Loucy (cell line): ENCODE measurements around the gene ABAT.

ENCODE experiments used
- H2AFZ ChIP-seq: fragments of 200-600 bp; sonication (generic); 2 replicates; pipeline ENCODE4 v1.6.0; 2016; ENCODE audit warnings: antibody characterized with exemption, mild to moderate bottlenecking, low read length, moderate library complexity
- H3F3A ChIP-seq: fragments of 200-600 bp; 2 replicates; pipeline ENCODE4 v1.6.0; 2016; ENCODE audit warnings: antibody characterized with exemption, low read depth, mild to moderate bottlenecking
- H3K27me3 ChIP-seq: fragments of 200-600 bp; sonication (generic); 2 replicates; pipeline ENCODE4 v1.6.1; 2014; ENCODE audit warnings: low read length, mild to moderate bottlenecking; ENCODE audit not compliant: insufficient read depth, poor library complexity, severe bottlenecking
- H3K36me3 ChIP-seq: fragments of 200-600 bp; sonication (generic); 2 replicates; pipeline ENCODE4 v1.6.1; 2016; ENCODE audit warnings: low read length; ENCODE audit not compliant: insufficient read depth
- H3K4me1 ChIP-seq: fragments of 200-600 bp; sonication (generic); 2 replicates; pipeline ENCODE4 v1.5.1; 2014; ENCODE audit warnings: low read length, mild to moderate bottlenecking; ENCODE audit not compliant: insufficient read depth, poor library complexity, severe bottlenecking
- H3K4me2 ChIP-seq: fragments of 200-600 bp; sonication (generic); 2 replicates; pipeline ENCODE4 v1.6.0; 2014; ENCODE audit warnings: antibody characterized with exemption, low read length, low read depth, mild to moderate bottlenecking; ENCODE audit not compliant: poor library complexity, severe bottlenecking
- H3K4me3 ChIP-seq: fragments of 200-600 bp; sonication (generic); 2 replicates; pipeline ENCODE4 v1.5.1; 2014; ENCODE audit warnings: low read length, mild to moderate bottlenecking, mixed read lengths; ENCODE audit not compliant: poor library complexity, severe bottlenecking
- H3K79me2 ChIP-seq: fragments of 200-600 bp; sonication (generic); 2 replicates; pipeline ENCODE4 v1.6.1; 2014; ENCODE audit warnings: low read length; ENCODE audit not compliant: insufficient read depth
- H3K9ac ChIP-seq: fragments of 200-600 bp; sonication (generic); 2 replicates; pipeline ENCODE4 v1.6.0; 2014; ENCODE audit warnings: mild to moderate bottlenecking, low read depth, low read length, moderate library complexity; ENCODE audit not compliant: poor library complexity, severe bottlenecking
- H3K9me2 ChIP-seq: fragments of 200-600 bp; sonication (generic); replicated peaks from 2 replicates; pipeline ENCODE4 v1.6.1; 2016; ENCODE audit warnings: low read depth, low read length, mixed read lengths
- H3K9me3 ChIP-seq: fragments of 200-600 bp; sonication (generic); 2 replicates; pipeline ENCODE4 v1.6.1; 2014; ENCODE audit warnings: mild to moderate bottlenecking, antibody characterized with exemption, low read length, low read depth; ENCODE audit not compliant: insufficient read depth
- H4K20me1 ChIP-seq: fragments of 200-600 bp; sonication (generic); 2 replicates; pipeline ENCODE4 v1.6.0; 2014; ENCODE audit warnings: antibody characterized with exemption, low read length, mild to moderate bottlenecking; ENCODE audit not compliant: insufficient read depth, poor library complexity, severe bottlenecking
- CTCF ChIP-seq: fragments of 200-600 bp; sonication (generic); conservative IDR thresholded peaks from 2 replicates; pipeline ENCODE4 v1.5.1; 2014; ENCODE audit warnings: mild to moderate bottlenecking, antibody characterized with exemption, low read length
- EZH2phosphoT487 ChIP-seq: fragments of 200-600 bp; IDR thresholded peaks from 2 replicates; pipeline ENCODE4 v1.6.1; 2018; ENCODE audit warnings: antibody characterized with exemption, mild to moderate bottlenecking, moderate library complexity, borderline replicate concordance

ABAT gene

GRCh38 chr16:8763899-8764298 lies 89.5 kb downstream of the ABAT start:
- Histone ChIP-seq H3K27me3 (no peaks in the 10 kb centered on the region), H3K9me3 (no peaks in the 10 kb centered on the region), H3K4me3 (no peak overlapping the region), H3K4me1 (no peaks in the 10 kb centered on the region), H3K36me3 (no peaks in the 10 kb centered on the region), H2AFZ (no peak overlapping the region), H4K20me1 (no peaks in the 10 kb centered on the region), H3K79me2 (no peaks in the 10 kb centered on the region), H3K9ac (no peak overlapping the region), H3K4me2 (no peak overlapping the region), H3K9me2 (no peaks in the 10 kb centered on the region), H3F3A (no peaks in the 10 kb centered on the region)
- TF ChIP-seq EZH2phosphoT487: no peak
- TF ChIP-seq CTCF: no peak

DNA sequence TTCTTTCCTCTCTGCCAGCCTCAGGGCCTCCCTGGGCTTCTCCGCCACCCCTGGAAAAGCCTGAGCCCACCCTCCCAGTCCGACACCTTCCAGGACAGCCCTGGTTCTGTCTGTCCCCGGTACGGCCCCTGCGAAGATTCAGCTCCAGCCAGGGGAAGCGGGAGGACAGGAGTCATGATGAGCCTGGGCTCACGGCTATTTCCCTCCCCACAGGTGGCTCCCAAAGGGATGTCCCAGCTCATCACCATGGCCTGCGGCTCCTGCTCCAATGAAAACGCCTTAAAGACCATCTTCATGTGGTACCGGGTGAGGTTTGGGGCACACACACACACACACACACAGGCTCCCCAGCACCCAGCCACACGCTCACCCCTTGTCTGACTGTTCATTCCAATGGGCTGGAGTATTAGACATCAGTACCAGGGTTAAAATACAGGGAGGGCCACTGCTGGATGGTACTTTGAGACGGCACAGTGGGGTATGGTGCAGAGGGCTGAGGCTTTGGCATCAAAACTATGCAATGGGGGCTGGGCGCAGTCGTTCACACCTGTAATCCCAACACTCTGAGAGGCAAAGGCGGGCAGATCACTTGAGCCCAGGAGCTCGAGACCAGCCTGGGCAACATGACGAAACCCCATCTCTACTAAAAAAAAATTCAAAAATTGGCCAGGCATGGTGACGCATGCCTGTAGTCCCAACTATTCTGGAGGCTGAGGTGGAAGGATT lies 90.3 kb downstream of the ABAT start:
- Histone ChIP-seq H3K9me2 (no peaks in the 10 kb centered on the region), H3K79me2 (no peaks in the 10 kb centered on the region), H4K20me1 (no peaks in the 10 kb centered on the region), H3K36me3 (no peaks in the 10 kb centered on the region), H3K9me3 (no peaks in the 10 kb centered on the region), H3F3A (no peaks in the 10 kb centered on the region), H2AFZ (no peak overlapping the region), H3K9ac (no peak overlapping the region), H3K4me2 (no peak overlapping the region), H3K4me1 (no peaks in the 10 kb centered on the region), H3K4me3 (no peak overlapping the region), H3K27me3 (no peaks in the 10 kb centered on the region)
- TF ChIP-seq CTCF: no peak
- TF ChIP-seq EZH2phosphoT487: no peak

- no peaks in the 10 kb centered on the region for H3K4me1 ChIP-seq
- H3K36me3 ChIP-seq: no peaks in the 10 kb centered on the region
- H3F3A ChIP-seq: no peaks in the 10 kb centered on the region
- H3K4me3 ChIP-seq: no peak overlapping the region
- H3K27me3 ChIP-seq: no peaks in the 10 kb centered on the region
- no peaks in the 10 kb centered on the region for H3K9me3 ChIP-seq
- no peaks in the 10 kb centered on the region for H3K79me2 ChIP-seq
- no peak overlapping the region for H3K4me2 ChIP-seq
- no peaks in the 10 kb centered on the region for H3K9me2 ChIP-seq
- H2AFZ ChIP-seq: no peak overlapping the region
- no peaks in the 10 kb centered on the region for H4K20me1 ChIP-seq
- H3K9ac ChIP-seq: no peak overlapping the region
- TF ChIP-seq EZH2phosphoT487 (no peak), CTCF (no peak)
Observed at GRCh38 chr16:8767176-8767575, 92.8 kb downstream of the ABAT start.
